Measurements from ENCODE around the gene PABPN1L. TPM values are rescaled to one million over a fixed set of nuclear protein-coding genes. Genes with fewer than 3 reads are reported as not detected.

Gene PABPN1L
- total and polyA plus RNA-seq, 2 of the 8 experiments (the other 6 are each of a cell fraction or from before 2014, with no cell fraction given), result not detected

DNA sequence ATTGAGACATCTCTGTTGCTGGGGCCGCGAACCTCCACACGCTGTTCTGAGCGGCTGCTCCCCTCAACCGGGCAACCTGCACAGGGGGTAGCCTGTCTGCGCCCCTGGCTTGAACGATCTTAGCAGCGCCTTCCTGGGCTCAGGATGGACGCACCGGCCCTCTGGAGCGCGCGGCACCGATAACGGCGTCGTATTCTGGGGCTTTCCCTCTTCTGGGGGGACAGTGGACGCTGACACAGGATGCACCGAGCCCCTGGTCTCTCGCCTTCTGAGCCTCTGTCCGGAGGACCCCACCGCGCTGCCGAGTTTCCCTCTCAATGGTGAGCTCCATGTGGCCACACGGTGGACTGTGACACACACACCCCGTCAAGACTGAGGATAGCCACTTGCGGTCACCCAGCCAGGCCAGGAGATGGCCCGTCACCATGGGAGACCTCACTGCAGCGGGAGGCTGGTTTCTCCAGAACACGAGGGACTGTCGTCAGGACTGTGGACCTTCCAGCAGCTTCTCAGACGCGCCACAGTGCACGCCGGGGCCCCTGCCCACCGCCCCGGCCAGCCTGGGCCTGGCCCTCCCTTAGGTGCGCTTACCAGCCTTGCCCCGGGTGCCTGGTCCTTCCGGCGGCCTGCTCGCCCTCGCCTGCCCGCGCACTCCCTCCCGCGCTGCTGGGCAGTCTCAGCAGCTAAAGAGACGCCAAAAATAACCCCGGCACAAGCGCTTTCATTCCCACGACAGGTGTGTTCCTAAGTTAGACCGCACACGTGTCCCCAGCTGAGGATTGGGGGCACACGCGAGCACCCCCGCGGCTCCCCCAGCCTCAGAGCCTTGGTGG lies 30.0 kb upstream of the PABPN1L start:
- no peaks in the 10 kb centered on the region for H3K79me2 ChIP-seq (ENCODE audit: control insufficient read depth in 1 of 2, insufficient read depth in 2 of 2, low read length in 2 of 2)
- no peak overlapping the region for H2AK5ac ChIP-seq (ENCODE audit: low read depth, low read length)
- H2BK20ac ChIP-seq (ENCODE audit: low read length), result no peak overlapping the region
- no peaks in the 10 kb centered on the region for H3K36me3 ChIP-seq (ENCODE audit: control insufficient read depth in 2 of 4, insufficient read depth in 4 of 4, low read length in 3 of 4)
- no peak overlapping the region; a peak in 1 of 7 replicates for H3K9ac ChIP-seq (replicated peaks in 1 of 4; ENCODE audit: extremely low read depth in 1 of 4, low read depth in 3 of 4, low read length in 3 of 4)
- no peak overlapping the region for H4K5ac ChIP-seq (ENCODE audit: insufficient read length, low read depth, low read length)
- no peak overlapping the region for H3K4me3 ChIP-seq (ENCODE audit: extremely low read depth in 1 of 4, insufficient read depth in 2 of 4, low read depth in 3 of 4, low read length in 4 of 4)
- no peak for FAIRE-seq
- peak overlapping the region; percentile 79 for H4K8ac ChIP-seq (ENCODE audit: extremely low read depth, insufficient read depth, low read length)
- H2BK120ac ChIP-seq (replicated peaks; ENCODE audit: low read depth, low read length), result no peak overlapping the region
- no peak overlapping the region for H3K27ac ChIP-seq (ENCODE audit: low read depth, low read length)
- H3K79me1 ChIP-seq (ENCODE audit: low read depth, low read length), result no peaks in the 10 kb centered on the region
- H3K4me1 ChIP-seq (replicated peaks in 1 of 4; ENCODE audit: control insufficient read depth in 3 of 4, insufficient read depth in 4 of 4, low read length in 3 of 4), result no peaks in the 10 kb centered on the region
- H3K56ac ChIP-seq (replicated peaks; ENCODE audit: insufficient read length, low read depth, low read length), result no peak overlapping the region
- H3K27me3 ChIP-seq (replicated peaks in 1 of 4; ENCODE audit: control insufficient read depth in 3 of 4, extremely low read depth in 1 of 4, insufficient read depth in 3 of 4, low read length in 3 of 4), result no peaks in the 10 kb centered on the region
- WGBS, 2 experiments (ENCODE audit: extremely low coverage in 1 of 2, insufficient coverage in 1 of 2, insufficient read length in 1 of 2, insufficient replicate concordance in 2 of 2, low coverage in 1 of 2, low lambda C conversion rate in 2 of 2, missing lambda C conversion rate in 1 of 2), result 88% methylated on average over 41 of the region's 57 CpGs; no CpG with 5 or more reads in 1 of the 2 experiments
- no peak overlapping the region for H2AFZ ChIP-seq (ENCODE audit: low read length)
- no peak overlapping the region for H2BK12ac ChIP-seq (ENCODE audit: low read depth, low read length)
- H3K14ac ChIP-seq (ENCODE audit: insufficient read length), result no peak overlapping the region
- no peak overlapping the region for H3K18ac ChIP-seq (ENCODE audit: extremely low read depth, low read length)
- no peak overlapping the region for H4K91ac ChIP-seq (replicated peaks; ENCODE audit: insufficient read length, low read length)
- no peaks in the 10 kb centered on the region for H4K20me1 ChIP-seq (replicated peaks in 1 of 2; ENCODE audit: control insufficient read depth in 1 of 2, insufficient read depth in 2 of 2, low read length in 2 of 2)
- CTCF ChIA-PET (ENCODE audit: partially characterized antibody), result interaction anchor here (1.1 to 2.0 kb wide), 2 partner anchors 22 to 39 kb away, joined by 3 to 10 read pairs; partner anchors contain the start of genes GALNS and TRAPPC2L
- H3K4ac ChIP-seq (replicated peaks; ENCODE audit: insufficient read length, low read depth, low read length), result no peak overlapping the region
- no peaks in the 10 kb centered on the region for H3K23me2 ChIP-seq (ENCODE audit: low read depth, low read length)
- H3K4me2 ChIP-seq (ENCODE audit: insufficient read depth in 1 of 2, low read depth in 2 of 2, low read length in 2 of 2), result no peak overlapping the region
- H3K23ac ChIP-seq (ENCODE audit: insufficient read length), result no peak overlapping the region
- DNase-seq (ENCODE audit: low read depth in 1 of 2, low spot score in 2 of 2), result no peak
- H3K9me3 ChIP-seq (ENCODE audit: insufficient read depth in 2 of 2, low read depth in 1 of 2, low read length in 1 of 2), result no peaks in the 10 kb centered on the region
- POLR2A ChIA-PET (ENCODE audit: partially characterized antibody), result no interaction called here
- H2BK15ac ChIP-seq (ENCODE audit: low read length), result no peak overlapping the region
- no peak overlapping the region; the same call in 1 of the 2 replicates for H2BK5ac ChIP-seq (ENCODE audit: low read depth, low read length)
- TF ChIP-seq KDM1A (IDR thresholded peaks at IDR 0.05; ENCODE audit: borderline replicate concordance, low read length), result no peak
- TF ChIP-seq EZH2 (IDR thresholded peaks at IDR 0.05; ENCODE audit: low read depth, low read length, severe bottlenecking), result no peak
- no peak for TF ChIP-seq CREB1 (IDR thresholded peaks at IDR 0.05)
- no peak for TF ChIP-seq POU5F1 (IDR thresholded peaks at IDR 0.05; ENCODE audit: low read depth, low read length)
- no peak for TF ChIP-seq YY1 (IDR thresholded peaks at IDR 0.05; ENCODE audit: low read depth, low read length)
- no peak for TF ChIP-seq PHF8 (conservative IDR thresholded peaks at IDR 0.05; ENCODE audit: low read depth, low read length)
- TF ChIP-seq KDM5A (IDR thresholded peaks at IDR 0.05; ENCODE audit: low read length), result no peak

Measured in H1 (cell line).